Pancreas (tissue), 10 donors: Measurements from ENCODE around the gene NOVA2. TPM values are rescaled to one million over a fixed set of nuclear protein-coding genes. Genes with fewer than 3 reads are reported as not detected.

Experiments
- ATAC-seq, 4 donors: fragments of 200-7000 bp; cut with Tn5 transposase; one replicate each; pipeline versions ENCODE4 v1.8.0 to v1.9.1; 2020; ENCODE audit warnings: mild to moderate bottlenecking in 4 of 4, moderate library complexity in 4 of 4
- DNase-seq, 6 donors: peaks; one replicate each; pipeline ENCODE4 v3.0.0-alpha.2; 2020
- FAIRE-seq: peaks from 2 replicates; lab custom pipeline; 2012; peaks lifted over from hg19 to GRCh38; lab: Jason Lieb, UNC
- H3K27ac ChIP-seq, 4 donors: fragments of 200-600 bp; sonication (generic); 1 replicate in 3 of 4; 2 replicates in 1 of 4; pipeline versions ENCODE4 v1.5.0 to v1.8.0; 2020
- H3K27me3 ChIP-seq, 4 donors: fragments of 200-600 bp; one replicate each; pipeline ENCODE4 v1.8.0; 2021
- H3K36me3 ChIP-seq, 3 donors: fragments of 200-600 bp; sonication (generic) in 1 of 3; one replicate each; pipeline versions ENCODE4 v1.5.0 to v1.8.0; 2020 to 2021
- H3K4me1 ChIP-seq, 3 donors: fragments of 200-600 bp; one replicate each; pipeline ENCODE4 v1.8.0; 2021
- H3K4me3 ChIP-seq, 4 donors: fragments of 200-600 bp; sonication (generic) in 2 of 4; one replicate each; pipeline versions ENCODE4 v1.5.0 to v1.8.0; 2020 to 2021
- H3K9me3 ChIP-seq, 4 donors: fragments of 200-600 bp; one replicate each; pipeline ENCODE4 v1.8.0; 2021
- WGBS, 2 donors: extraction: QIAGEN DNeasy Blood & Tissue Kit; methylation state at CpG; one replicate each; pipeline ENCODE4 v1.1.7; 2013; 5-methylcytosine and 5-hydroxymethylcytosine counted together
- intact Hi-C, 3 donors: fragments of 100-400 bp; cut with DNase I; formaldehyde crosslinking; loops; one replicate each; pipeline versions ENCODE4 v1.11.1 to v1.14.2; 2022
- polyA plus RNA-seq, 2 donors: library from polyadenylated mRNA; stranded (reverse); fragments of 200-250 nt; gene quantifications; one replicate each; pipeline ENCODE4 v1.2.3, GENCODE V29; 2013
- total RNA-seq, 6 donors: library from RNA; stranded (reverse); fragmentation: NEBNext Ultra II Directional in 4 of 6; extraction: Animal tissue kit (Norgen Biotek cat#: 25700) in 4 of 6; gene quantifications; one replicate each; pipeline versions ENCODE4 v1.2.1 to v1.2.4, GENCODE V29; 2021 to 2023
- TF ChIP-seq, protein P1 (sequence below), 4 donors: fragments of 200-600 bp; sonication (generic) in 3 of 4; IDR thresholded peaks; one replicate each; pipeline versions ENCODE4 v1.5.0 to v1.8.0; 2021; ENCODE audit warnings: antibody characterized with exemption in 4 of 4
- donor health status: healthy with polysubstance abuse.
- donor health status: DM: no; HTN: no; CAD: no; lungs with moderate emphysema.
- donor health status: DM: no; HTN: no; CAD: no.
- donor health status: control.
- donor health status: control.
- donor health status: Bipolar disorder and iron deficiency.
- donor health status: DM: yes; HTN: yes; CAD: no.
- donor health status: DM: no; HTN: no; CAD: no.
- donor health status: DM: no; HTN: no; CAD: no.
- donor health status: DM: yes; HTN: yes; CAD: no.

NOVA2 gene
- total and polyA plus RNA-seq, 8 donors: 0.43 to 2.6 (median 1.2) TPM

DNA sequence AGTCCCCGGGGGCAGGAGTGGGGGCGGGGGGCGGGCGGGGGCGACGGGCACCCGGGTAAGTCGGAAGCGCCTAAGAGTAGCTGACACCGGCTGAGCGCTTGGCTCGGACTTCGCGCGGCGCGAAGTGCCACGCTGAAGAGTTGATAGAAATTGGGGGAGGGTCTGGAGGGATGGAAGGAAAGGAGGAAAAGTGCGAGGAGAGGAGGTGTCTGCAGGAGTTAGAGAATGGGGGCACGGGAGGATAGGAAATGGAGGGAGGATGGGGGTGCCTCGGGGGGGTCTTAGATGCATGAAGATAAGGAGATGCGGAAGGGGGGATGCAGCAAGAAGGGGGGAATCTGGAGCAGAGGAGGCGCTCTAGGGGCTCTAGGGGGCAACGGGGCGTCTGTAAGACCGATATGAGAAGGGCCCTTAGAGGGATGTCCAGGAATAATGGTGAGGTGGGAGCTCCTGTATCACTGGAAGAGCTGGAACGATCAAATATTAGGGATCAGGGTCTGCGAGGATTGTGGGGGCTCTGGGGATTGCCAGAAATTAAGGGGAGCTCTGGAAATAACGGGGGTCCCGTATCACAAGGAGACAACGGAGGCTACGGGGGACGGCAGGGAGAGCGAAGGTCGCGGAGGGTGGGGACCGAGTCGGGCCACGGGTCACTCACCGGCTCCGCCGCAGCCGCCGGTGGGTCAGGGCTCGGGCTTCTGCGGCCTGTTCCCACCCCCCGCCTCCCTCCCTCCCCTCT lies 71.6 kb downstream of the NOVA2 start, which contains the start of gene MYPOP:
Gene MYPOP, minus strand, starts transcription at position 702 of the 739 bp plus-strand sequence. CDS start 840 bp downstream, outside the sequence.
- H3K27ac ChIP-seq: peak within 1 kb of the TSS in 3 of 4 donors; percentile 35 to 66 (median 60)
- no peaks in the 10 kb centered on the region for H3K27me3 ChIP-seq
- DNase-seq: peak in 1 of 6 donors; percentile 33
- H3K4me3 ChIP-seq: peak within 1 kb of the TSS; percentile 47 to 74 (median 56)
- H3K9me3 ChIP-seq: no peaks in the 10 kb centered on the region
- peaks cover 0 to 10% (median 0%) of the 10 kb centered on the region in 3 donors for H3K36me3 ChIP-seq
- peak in 1 of 4 donors; percentile 0 for ATAC-seq
- FAIRE-seq: no peak
- TF ChIP-seq, protein P1, sequence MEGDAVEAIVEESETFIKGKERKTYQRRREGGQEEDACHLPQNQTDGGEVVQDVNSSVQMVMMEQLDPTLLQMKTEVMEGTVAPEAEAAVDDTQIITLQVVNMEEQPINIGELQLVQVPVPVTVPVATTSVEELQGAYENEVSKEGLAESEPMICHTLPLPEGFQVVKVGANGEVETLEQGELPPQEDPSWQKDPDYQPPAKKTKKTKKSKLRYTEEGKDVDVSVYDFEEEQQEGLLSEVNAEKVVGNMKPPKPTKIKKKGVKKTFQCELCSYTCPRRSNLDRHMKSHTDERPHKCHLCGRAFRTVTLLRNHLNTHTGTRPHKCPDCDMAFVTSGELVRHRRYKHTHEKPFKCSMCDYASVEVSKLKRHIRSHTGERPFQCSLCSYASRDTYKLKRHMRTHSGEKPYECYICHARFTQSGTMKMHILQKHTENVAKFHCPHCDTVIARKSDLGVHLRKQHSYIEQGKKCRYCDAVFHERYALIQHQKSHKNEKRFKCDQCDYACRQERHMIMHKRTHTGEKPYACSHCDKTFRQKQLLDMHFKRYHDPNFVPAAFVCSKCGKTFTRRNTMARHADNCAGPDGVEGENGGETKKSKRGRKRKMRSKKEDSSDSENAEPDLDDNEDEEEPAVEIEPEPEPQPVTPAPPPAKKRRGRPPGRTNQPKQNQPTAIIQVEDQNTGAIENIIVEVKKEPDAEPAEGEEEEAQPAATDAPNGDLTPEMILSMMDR (IDR thresholded peaks at IDR 0.05): no peak
- intact Hi-C loops: no loop called here
- H3K4me1 ChIP-seq: peaks cover 8 to 21% (median 17%) of the 10 kb centered on the region in 3 donors
- WGBS, 2 donors: 1% methylated on average over 41 to 47 of the region's 47 CpGs

- TF ChIP-seq, protein P1 (IDR thresholded peaks at IDR 0.05): no peak
- peak in 3 of 4 donors; percentile 1 to 5 (median 2) for ATAC-seq
- WGBS, 2 donors: 3 to 7% methylated on average over 54 to 69 of the region's 69 CpGs
- peaks cover 0 to 10% (median 0%) of the 10 kb centered on the region in 3 donors for H3K36me3 ChIP-seq
- DNase-seq: peak; percentile 32 to 78 (median 49)
- H3K27ac ChIP-seq: peak overlapping the region in 2 of 4 donors; percentile 22 to 38
- H3K27me3 ChIP-seq: no peaks in the 10 kb centered on the region
- intact Hi-C loops: no loop called here
- peak overlapping the region; percentile 38 to 74 (median 56) for H3K4me3 ChIP-seq
- H3K9me3 ChIP-seq: no peaks in the 10 kb centered on the region
- no peak for FAIRE-seq
- peaks cover 8 to 21% (median 17%) of the 10 kb centered on the region in 3 donors for H3K4me1 ChIP-seq
These were observed 72.2 kb downstream of the NOVA2 start for GRCh38 chr19:45901432-45901911.

DNA sequence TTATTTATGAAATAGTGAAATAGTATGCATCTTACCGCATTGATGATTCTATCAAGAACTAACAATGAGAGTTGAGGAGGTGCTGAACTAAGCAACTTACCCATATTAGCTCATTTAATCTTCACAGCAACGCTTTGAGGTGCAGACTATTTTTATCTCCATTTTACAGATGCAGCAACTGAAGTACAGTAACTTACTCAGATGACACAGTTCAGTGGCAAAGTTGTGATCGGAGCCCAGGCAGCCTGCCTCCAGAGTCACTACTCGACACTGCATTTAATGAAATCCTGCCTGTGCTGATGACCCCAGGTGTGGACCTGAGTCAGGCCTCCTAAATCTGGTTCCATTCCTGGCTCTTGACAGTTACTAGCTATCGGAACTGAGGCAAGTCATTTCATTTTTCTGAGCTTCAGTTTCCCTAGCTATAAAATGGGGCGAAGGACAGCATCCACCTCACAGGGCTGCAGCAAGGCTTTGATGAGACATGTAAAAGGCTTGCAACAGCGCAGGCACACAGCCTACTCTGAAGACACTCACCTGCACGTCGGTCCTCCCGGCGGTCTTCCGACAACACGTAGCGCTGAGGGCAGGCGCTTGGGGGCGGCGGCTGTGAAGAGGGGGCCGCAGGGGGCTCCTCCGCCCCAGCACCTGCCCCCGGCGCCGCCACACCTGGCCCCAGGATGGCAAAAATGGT lies 72.8 kb downstream of the NOVA2 start:
- peak in 1 of 6 donors; percentile 48 for DNase-seq

GRCh38 chr19:45899919-45900589 lies 73.6 kb downstream of the NOVA2 start:
- no peak for ATAC-seq
- intact Hi-C loops: no loop called here
- H3K27me3 ChIP-seq: no peaks in the 10 kb centered on the region
- DNase-seq: no peak
- no peaks in the 10 kb centered on the region for H3K9me3 ChIP-seq
- H3K27ac ChIP-seq: no peak overlapping the region
- TF ChIP-seq, protein P1 (IDR thresholded peaks at IDR 0.05): no peak
- H3K4me1 ChIP-seq: peaks cover 8 to 21% (median 17%) of the 10 kb centered on the region in 3 donors
- H3K36me3 ChIP-seq: peaks cover 0 to 10% (median 0%) of the 10 kb centered on the region in 3 donors
- no peak overlapping the region for H3K4me3 ChIP-seq
- 74 to 80% methylated on average over 4 of the region's 4 CpGs for WGBS, 2 donors
- FAIRE-seq: no peak

More for the DNA sequence above, 72.8 kb downstream of the NOVA2 start:
- 53% methylated on average over 22 of the region's 22 CpGs for WGBS, 2 donors
- ATAC-seq (no peak), FAIRE-seq (no peak)
- H3K36me3 ChIP-seq: peaks cover 0 to 10% (median 0%) of the 10 kb centered on the region in 3 donors
- H3K27me3 ChIP-seq: no peaks in the 10 kb centered on the region
- intact Hi-C loops: no loop called here
- peak overlapping the region; percentile 38 to 74 (median 56) for H3K4me3 ChIP-seq
- peak overlapping the region in 2 of 4 donors; percentile 22 to 38 for H3K27ac ChIP-seq
- H3K9me3 ChIP-seq: no peaks in the 10 kb centered on the region
- TF ChIP-seq, protein P1 (IDR thresholded peaks at IDR 0.05): no peak
- peaks cover 8 to 21% (median 17%) of the 10 kb centered on the region in 3 donors for H3K4me1 ChIP-seq
